Progenitor cell of endocrine pancreas (in vitro differentiated cells): ENCODE results near the gene SYDE1. TPM values are rescaled to one million over a fixed set of nuclear protein-coding genes. Genes with fewer than 3 reads are reported as not detected.

Experiments used
- DNase-seq: peaks from one replicate; pipeline ENCODE4 v3.0.0; 2021; ENCODE audit warnings: low spot score; ENCODE audit not compliant: unreplicated experiment
- H3K27ac Mint-ChIP-seq: 2 replicates; pipeline ENCODE4 v1.8.0; 2021; ENCODE audit warnings: mild to moderate bottlenecking, moderate library complexity, mixed read lengths
- H3K27me3 Mint-ChIP-seq: 2 replicates; pipeline ENCODE4 v1.8.0; 2021; ENCODE audit warnings: mixed read lengths
- H3K36me3 Mint-ChIP-seq: 2 replicates; pipeline ENCODE4 v1.8.0; 2022; ENCODE audit warnings: mixed read lengths; ENCODE audit not compliant: insufficient read depth
- H3K4me1 Mint-ChIP-seq: 2 replicates; pipeline ENCODE4 v1.8.0; 2021; ENCODE audit warnings: low read depth, mixed read lengths
- H3K4me3 Mint-ChIP-seq: 2 replicates; pipeline ENCODE4 v1.8.0; 2021; ENCODE audit warnings: low read depth, mild to moderate bottlenecking, moderate library complexity, mixed read lengths
- H3K9me3 Mint-ChIP-seq: 2 replicates; pipeline ENCODE4 v1.8.0; 2021; ENCODE audit warnings: low read depth, mixed read lengths
- CTCF ChIP-seq: fragments of 200-600 bp; sonication (generic); IDR thresholded peaks from one replicate; pipeline ENCODE4 v1.5.0; 2021; ENCODE audit warnings: antibody characterized with exemption, mild to moderate bottlenecking; ENCODE audit not compliant: unreplicated experiment
- total RNA-seq: library from RNA; stranded (reverse); gene quantifications from 2 replicates; pipeline ENCODE4 v1.2.1, GENCODE V29; 2021

The SYDE1 gene
- total RNA-seq, 1 donor from 2014 or later, result 5.7 TPM

DNA sequence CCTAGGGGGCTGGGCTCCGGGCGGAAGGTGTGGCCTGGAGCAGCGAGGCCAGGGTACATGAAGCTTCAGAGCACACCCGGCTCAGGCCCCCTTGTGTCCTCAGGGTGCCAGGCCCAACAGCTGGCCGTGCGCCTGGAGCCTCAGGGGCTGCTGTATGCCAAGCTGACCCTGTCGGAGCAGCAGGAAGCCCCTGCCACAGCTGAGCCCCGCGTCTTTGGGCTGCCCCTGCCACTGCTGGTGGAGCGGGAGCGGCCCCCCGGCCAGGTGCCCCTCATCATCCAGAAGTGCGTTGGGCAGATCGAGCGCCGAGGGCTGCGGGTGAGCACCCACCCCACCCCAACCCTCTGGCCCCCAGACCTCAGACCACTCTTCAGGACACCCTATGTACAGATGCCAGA, 3.2 kb downstream of the SYDE1 start:
- TF ChIP-seq CTCF, result no peak
- H3K36me3 Mint-ChIP-seq, result peaks cover 7% of the 10 kb centered on the region
- H3K27ac Mint-ChIP-seq, result no peak overlapping the region
- peaks cover 6% of the 10 kb centered on the region for H3K4me1 Mint-ChIP-seq
- H3K9me3 Mint-ChIP-seq, result no peaks in the 10 kb centered on the region
- H3K27me3 Mint-ChIP-seq, result peaks cover 8% of the 10 kb centered on the region
- H3K4me3 Mint-ChIP-seq, result no peak overlapping the region
- DNase-seq, result no peak

- Mint-ChIP-seq H3K36me3 (peaks cover 7% of the 10 kb centered on the region), H3K9me3 (no peaks in the 10 kb centered on the region)
These were observed 4.6 kb downstream of the SYDE1 start for GRCh38 chr19:15111758-15112157.

GRCh38 chr19:15112385-15112784, 5.2 kb downstream of the SYDE1 start:
- H3K4me3 Mint-ChIP-seq, result no peak overlapping the region
- no peak for TF ChIP-seq CTCF

More at GRCh38 chr19:15111758-15112157, 4.6 kb downstream of the SYDE1 start:
- Mint-ChIP-seq H3K4me1 (peaks cover 4% of the 10 kb centered on the region), H3K27ac (no peak overlapping the region), H3K4me3 (no peak overlapping the region), H3K27me3 (peaks cover under 1% of the 10 kb centered on the region)
- DNase-seq, result no peak
- no peak for TF ChIP-seq CTCF

DNA sequence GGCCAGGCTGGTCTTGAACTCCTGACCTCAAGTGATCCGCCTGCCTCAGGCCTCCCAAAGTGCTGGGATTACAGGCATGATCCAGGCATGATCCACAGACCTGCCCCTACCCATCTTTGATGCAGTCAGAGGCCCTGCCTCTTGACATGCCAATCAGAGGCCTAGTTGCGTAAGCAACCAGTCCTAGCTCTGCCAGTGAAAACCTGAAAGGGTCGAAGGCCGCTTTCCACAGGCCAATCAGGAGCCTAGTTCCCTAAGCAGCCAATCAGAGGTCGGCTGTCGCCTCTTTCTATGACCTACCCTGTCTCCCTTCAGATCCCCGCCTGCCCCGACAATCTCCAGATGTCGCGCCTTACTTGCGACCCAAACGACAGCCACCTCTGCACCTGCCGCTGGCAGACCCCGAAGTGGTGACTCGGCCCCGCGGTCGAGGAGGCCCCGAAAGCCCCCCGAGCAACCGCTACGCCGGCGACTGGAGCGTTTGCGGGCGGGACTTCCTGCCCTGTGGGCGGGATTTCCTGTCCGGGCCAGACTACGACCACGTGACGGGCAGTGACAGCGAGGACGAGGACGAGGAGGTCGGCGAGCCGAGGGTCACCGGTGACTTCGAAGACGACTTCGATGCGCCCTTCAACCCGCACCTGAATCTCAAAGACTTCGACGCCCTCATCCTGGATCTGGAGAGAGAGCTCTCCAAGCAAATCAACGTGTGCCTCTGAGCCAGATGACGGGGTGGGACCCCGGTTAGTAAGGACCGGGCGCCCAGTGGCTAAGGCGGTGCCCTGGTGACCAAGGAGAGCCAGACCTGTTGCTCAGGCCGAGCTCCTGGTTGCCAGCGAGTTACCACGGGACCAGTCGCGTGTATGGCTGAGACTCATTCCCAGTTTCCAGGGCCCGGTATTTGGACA, 6.3 kb downstream of the SYDE1 start:
- Mint-ChIP-seq H3K4me1 (no peaks in the 10 kb centered on the region), H3K36me3 (peaks cover 9% of the 10 kb centered on the region), H3K27me3 (no peaks in the 10 kb centered on the region), H3K9me3 (no peaks in the 10 kb centered on the region), H3K27ac (no peak overlapping the region), H3K4me3 (no peak overlapping the region)
- DNase-seq, result no peak
- no peak for TF ChIP-seq CTCF

More at GRCh38 chr19:15112385-15112784, 5.2 kb downstream of the SYDE1 start:
- Mint-ChIP-seq H3K27me3 (no peaks in the 10 kb centered on the region), H3K9me3 (no peaks in the 10 kb centered on the region), H3K4me1 (peaks cover 4% of the 10 kb centered on the region), H3K27ac (no peak overlapping the region), H3K36me3 (peaks cover 7% of the 10 kb centered on the region)
- no peak for DNase-seq

DNA sequence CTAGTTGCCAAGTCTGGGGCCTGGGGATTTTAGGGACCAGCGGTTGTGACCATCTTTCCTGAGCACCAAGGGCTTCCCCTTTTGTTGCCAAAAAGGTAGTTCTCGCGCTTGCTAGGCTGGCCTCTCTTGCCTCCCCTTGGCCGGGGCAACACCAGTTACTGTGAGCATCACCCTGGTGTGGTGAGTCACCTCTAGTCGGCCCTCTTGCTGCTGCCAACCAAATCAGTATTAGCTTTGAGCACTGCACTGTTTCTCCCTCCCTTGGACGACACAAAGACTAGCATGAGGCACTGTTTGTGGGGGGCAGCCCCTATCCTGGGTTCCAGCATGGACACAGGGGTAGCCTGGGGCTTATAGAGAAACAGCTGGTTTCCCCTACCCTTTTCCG, 6.9 kb downstream of the SYDE1 start:
- peaks cover 12% of the 10 kb centered on the region for H3K36me3 Mint-ChIP-seq
- no peak for TF ChIP-seq CTCF
- H3K27ac Mint-ChIP-seq, result no peak overlapping the region
- H3K4me1 Mint-ChIP-seq, result no peaks in the 10 kb centered on the region
- no peak for DNase-seq
- no peak overlapping the region for H3K4me3 Mint-ChIP-seq
- no peaks in the 10 kb centered on the region for H3K9me3 Mint-ChIP-seq
- no peaks in the 10 kb centered on the region for H3K27me3 Mint-ChIP-seq
